Tibial nerve (tissue), 4 donors: Measurements from ENCODE around the gene BANP.

ENCODE experiments used
- EP300 ChIP-seq, 2 donors: sonication (generic); formaldehyde crosslinking; IDR thresholded peaks; one replicate each; pipeline ENCODE4 v1.6.1; 2017; ENCODE audit warnings: antibody characterized with exemption in 2 of 2, mild to moderate bottlenecking in 1 of 2
- POLR2A ChIP-seq, 2 donors: fragments of 450-650 bp; IDR thresholded peaks; one replicate each; pipeline ENCODE4 v1.6.1; 2017; ENCODE audit warnings: antibody characterized with exemption in 2 of 2, mild to moderate bottlenecking in 2 of 2, moderate library complexity in 2 of 2
- TF ChIP-seq, protein P1 (sequence below), 5 experiments: fragments of 200-600 bp in 3 of 5; fragments of 450-650 bp in 2 of 5; sonication (generic) in 3 of 5; IDR thresholded peaks; one replicate each; pipeline ENCODE4 v1.5.1; 2016 to 2019; ENCODE audit warnings: antibody characterized with exemption in 5 of 5, mild to moderate bottlenecking in 3 of 5, moderate library complexity in 2 of 5

DNA sequence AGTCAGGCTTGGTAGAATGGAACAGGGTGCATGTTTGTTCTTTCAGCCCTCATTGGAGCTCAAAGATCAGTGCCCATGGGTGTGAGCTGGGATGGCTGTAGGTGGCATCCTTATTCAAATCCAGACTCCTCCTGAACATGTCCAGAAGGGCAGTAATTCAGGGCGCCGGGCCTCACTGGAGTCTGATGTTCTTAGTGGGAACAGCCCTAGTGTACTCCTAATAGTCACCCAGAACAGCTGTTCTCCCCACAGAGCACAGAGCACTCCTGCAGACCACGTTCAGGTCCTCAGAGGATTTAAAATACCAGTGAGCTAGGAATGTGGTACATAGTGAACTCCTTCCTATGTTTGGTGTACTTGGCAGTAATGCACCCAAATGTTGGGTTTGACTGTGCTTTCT lies 96.2 kb downstream of the BANP start:
- TF ChIP-seq, protein P1, sequence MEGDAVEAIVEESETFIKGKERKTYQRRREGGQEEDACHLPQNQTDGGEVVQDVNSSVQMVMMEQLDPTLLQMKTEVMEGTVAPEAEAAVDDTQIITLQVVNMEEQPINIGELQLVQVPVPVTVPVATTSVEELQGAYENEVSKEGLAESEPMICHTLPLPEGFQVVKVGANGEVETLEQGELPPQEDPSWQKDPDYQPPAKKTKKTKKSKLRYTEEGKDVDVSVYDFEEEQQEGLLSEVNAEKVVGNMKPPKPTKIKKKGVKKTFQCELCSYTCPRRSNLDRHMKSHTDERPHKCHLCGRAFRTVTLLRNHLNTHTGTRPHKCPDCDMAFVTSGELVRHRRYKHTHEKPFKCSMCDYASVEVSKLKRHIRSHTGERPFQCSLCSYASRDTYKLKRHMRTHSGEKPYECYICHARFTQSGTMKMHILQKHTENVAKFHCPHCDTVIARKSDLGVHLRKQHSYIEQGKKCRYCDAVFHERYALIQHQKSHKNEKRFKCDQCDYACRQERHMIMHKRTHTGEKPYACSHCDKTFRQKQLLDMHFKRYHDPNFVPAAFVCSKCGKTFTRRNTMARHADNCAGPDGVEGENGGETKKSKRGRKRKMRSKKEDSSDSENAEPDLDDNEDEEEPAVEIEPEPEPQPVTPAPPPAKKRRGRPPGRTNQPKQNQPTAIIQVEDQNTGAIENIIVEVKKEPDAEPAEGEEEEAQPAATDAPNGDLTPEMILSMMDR (IDR thresholded peaks at IDR 0.05) = no peak
- no peak for TF ChIP-seq POLR2A (IDR thresholded peaks at IDR 0.05)
- TF ChIP-seq EP300 (IDR thresholded peaks at IDR 0.05) = no peak
